ENCODE results near the gene RAPGEF2.
A peak's percentile ranks its signal among the peaks of the same experiment; 100 is the strongest.
"Not testable (repeated sequence)": the region's sequence is repeated elsewhere in the genome, so short reads cannot be mapped to it uniquely, and the experiment has no call there.

The RAPGEF2 gene

GRCh38 chr4:159169404-159170302 lies 66.8 kb downstream of the RAPGEF2 start:
- no peak for DNase-seq

GRCh38 chr4:159171287-159171686 lies 68.4 kb downstream of the RAPGEF2 start:
- DNase-seq, result peak; percentile 31

GRCh38 chr4:159173886-159174285 lies 71.0 kb downstream of the RAPGEF2 start:
- no peak for DNase-seq

- no peak for DNase-seq
Measured at GRCh38 chr4:159174645-159175084, 71.8 kb downstream of the RAPGEF2 start.

- peak; percentile 55 for DNase-seq
Measured at GRCh38 chr4:159175085-159175988, 72.5 kb downstream of the RAPGEF2 start.

- no peak for DNase-seq
Measured at GRCh38 chr4:159175989-159176375, 73.1 kb downstream of the RAPGEF2 start.

GRCh38 chr4:159177265-159178150 lies 74.6 kb downstream of the RAPGEF2 start:
- DNase-seq, result no peak

GRCh38 chr4:159178151-159178546 lies 75.3 kb downstream of the RAPGEF2 start:
- no peak for DNase-seq

- DNase-seq, result no peak
Measured at GRCh38 chr4:159178979-159179969, 76.4 kb downstream of the RAPGEF2 start.

GRCh38 chr4:159183885-159184605 lies 81.2 kb downstream of the RAPGEF2 start:
- DNase-seq, result not testable (repeated sequence)

GRCh38 chr4:159185591-159186023 lies 82.7 kb downstream of the RAPGEF2 start:
- DNase-seq, result no peak

GRCh38 chr4:159188646-159189045 lies 85.8 kb downstream of the RAPGEF2 start:
- DNase-seq, result no peak

GRCh38 chr4:159190651-159191050 lies 87.8 kb downstream of the RAPGEF2 start:
- no peak for DNase-seq

- DNase-seq, result no peak
Measured at GRCh38 chr4:159191989-159192388, 89.1 kb downstream of the RAPGEF2 start.

GRCh38 chr4:159193046-159193620 lies 90.3 kb downstream of the RAPGEF2 start:
- DNase-seq, result no peak

GRCh38 chr4:159195361-159195769 lies 92.5 kb downstream of the RAPGEF2 start:
- no peak for DNase-seq

GRCh38 chr4:159197260-159197884 lies 94.5 kb downstream of the RAPGEF2 start:
- DNase-seq, result no peak

- no peak for DNase-seq
Measured at GRCh38 chr4:159197885-159198269, 95.0 kb downstream of the RAPGEF2 start.

- DNase-seq, result no peak
Measured at GRCh38 chr4:159199826-159200225, 96.9 kb downstream of the RAPGEF2 start.

- DNase-seq, result no peak
Measured at GRCh38 chr4:159201168-159201567, 98.3 kb downstream of the RAPGEF2 start.

All from activated CD4-positive, alpha-beta T cell treated with anti-CD3 and anti-CD28 coated beads for 48 hours (primary cell).